ENCODE measurements around the gene C15orf39.
"Not testable (repeated sequence)": the region's sequence is repeated elsewhere in the genome, so short reads cannot be mapped to it uniquely, and the experiment has no call there.

- TF ChIP-seq EZH2 (IDR thresholded peaks at IDR 0.05; ENCODE audit: insufficient read depth, poor library complexity, severe bottlenecking); EZH2phosphoT487 (IDR thresholded peaks at IDR 0.05; ENCODE audit: insufficient read depth, low read depth): not testable (repeated sequence)
Measured at GRCh38 chr15:75225102-75225836, 23.6 kb downstream of the C15orf39 start.

Data from GM23248 (cell line).